NCI-H2196 treated with DMSO at 0.1 percent for 48 hours (cell line): ENCODE measurements around the gene CARHSP1.
"Not testable (repeated sequence)": the region's sequence is repeated elsewhere in the genome, so short reads cannot be mapped to it uniquely, and the experiment has no call there.

Experiments
- DNase-seq: peaks from one replicate; lab custom pipeline; 2025; ENCODE audit not compliant: unreplicated experiment; lab: John Stamatoyannopoulos, UW

The CARHSP1 gene

DNA sequence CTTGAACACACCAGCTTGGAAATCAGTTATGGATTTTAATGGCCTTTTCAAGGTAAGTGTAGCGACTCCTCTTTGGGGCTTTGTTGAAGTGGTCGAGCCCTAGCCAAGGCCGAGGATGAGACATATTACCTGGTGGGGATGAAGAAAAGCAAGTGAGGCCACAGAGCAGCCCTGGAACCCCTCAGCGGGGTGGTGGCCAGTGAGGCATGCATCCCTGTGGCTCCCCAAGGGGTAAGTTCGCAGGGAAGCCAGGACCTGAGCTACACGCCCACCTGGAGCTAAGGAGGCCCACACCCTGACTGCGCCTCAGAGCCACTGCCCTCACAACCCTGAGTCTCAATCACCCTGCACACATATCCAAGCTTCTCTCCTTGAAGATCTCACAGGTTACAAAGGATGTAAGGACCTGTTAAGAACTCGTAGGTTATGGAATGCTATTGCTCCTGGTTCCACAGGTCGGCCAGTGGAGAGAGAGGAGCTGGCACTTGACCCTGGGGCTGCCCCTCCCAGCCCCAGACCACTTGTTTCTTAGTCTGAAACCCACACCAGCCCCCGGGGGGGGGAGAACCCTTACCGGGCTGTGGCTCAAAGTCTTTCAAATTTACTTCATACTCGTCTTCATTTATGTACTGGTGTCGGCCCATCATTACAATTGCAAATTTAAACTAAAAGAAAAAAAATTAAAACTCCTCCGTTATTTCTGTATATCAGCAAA is 25.3 kb upstream of the CARHSP1 start:
- no peak for DNase-seq

DNA sequence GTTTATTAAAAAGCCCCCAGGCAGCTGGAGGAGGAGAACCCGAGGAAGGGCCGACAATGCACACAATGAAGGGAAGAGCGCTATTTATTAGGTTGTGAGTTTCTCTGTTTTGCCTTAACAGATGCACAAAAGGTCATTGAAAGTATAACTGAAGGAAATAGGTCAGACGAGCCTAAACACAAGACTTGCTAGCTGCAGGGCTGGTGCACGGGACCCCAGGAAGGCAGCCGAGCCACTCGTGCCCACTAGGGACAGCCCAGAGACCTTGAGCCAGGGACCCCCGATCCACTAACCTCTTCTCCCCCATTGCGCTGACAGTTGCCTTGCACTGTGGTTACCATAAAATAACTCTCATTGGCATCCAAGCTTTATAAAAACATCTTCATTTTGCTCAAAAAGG is 24.6 kb upstream of the CARHSP1 start:
- no peak for DNase-seq

DNA sequence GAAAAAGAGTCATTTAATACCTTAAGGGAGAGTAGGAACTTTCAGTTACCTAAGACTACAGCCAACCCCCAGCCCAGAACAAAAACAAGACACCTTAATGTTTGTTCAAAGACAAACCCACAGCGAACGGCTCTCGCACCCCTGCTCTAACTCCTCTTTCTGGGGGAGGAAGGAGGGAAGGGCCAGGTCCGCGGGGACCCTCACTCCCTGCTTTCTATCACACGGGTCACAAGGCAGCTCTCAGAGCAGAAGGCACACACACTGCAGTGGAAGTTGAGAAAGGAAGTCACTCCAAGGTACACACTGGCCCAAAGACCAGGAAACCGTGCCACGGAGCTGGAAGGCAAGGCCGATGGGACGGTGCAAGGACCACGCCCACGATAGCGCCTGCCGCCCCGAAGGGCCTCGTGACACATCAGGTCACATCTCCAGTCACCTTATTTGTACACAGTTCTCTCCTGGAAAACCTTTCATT is 23.3 kb upstream of the CARHSP1 start:
- DNase-seq, result no peak

DNA sequence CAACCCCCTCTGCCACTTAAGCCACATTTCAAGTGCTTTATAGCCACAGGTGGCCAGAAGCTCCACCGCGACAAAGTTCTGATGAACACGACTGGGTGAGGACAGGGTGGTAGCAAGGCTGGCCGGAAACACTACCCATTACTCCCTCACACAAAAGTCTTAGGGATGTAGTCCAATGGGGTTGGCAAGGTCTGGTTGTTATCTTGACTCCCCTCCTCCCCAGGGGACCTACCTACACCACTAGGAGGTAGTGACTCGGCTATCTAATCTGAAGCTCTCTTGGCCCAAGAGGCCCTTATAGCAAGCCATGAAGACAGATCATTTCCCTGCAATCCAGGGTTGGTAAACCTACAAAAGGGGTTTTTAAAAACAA is 21.7 kb upstream of the CARHSP1 start:
- DNase-seq, result no peak

DNA sequence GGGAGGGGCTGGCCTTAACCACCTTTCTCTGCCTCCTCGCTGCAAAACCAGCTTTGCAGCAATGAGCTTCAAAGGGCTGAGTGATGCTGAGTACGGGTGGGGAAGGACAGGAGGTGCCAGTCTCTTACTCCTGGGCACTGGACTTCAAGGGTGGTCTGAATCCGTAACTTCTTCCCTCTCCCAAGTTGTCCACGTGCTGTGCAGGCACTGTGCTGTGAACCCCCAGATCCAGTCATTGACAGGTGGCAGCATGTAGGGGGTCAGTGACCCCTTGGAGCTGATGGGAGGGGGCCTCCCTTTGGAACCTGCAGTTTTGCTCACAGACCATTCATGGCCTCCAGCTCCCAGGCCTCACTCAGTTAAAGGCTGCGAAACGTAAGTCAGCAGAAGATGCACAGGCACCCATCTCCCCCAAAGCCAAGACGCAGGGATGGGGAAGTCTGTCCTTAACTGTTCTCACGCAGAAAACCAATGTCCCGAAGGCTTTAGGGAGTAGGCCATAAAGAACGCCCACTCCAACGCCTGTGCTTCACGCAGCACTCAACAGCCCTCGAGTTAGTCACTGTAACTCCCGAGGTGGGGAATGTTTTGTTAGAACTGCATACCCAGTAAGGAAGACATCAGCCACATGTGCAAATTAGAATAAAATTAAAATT is 21.2 kb upstream of the CARHSP1 start:
- no peak for DNase-seq

DNA sequence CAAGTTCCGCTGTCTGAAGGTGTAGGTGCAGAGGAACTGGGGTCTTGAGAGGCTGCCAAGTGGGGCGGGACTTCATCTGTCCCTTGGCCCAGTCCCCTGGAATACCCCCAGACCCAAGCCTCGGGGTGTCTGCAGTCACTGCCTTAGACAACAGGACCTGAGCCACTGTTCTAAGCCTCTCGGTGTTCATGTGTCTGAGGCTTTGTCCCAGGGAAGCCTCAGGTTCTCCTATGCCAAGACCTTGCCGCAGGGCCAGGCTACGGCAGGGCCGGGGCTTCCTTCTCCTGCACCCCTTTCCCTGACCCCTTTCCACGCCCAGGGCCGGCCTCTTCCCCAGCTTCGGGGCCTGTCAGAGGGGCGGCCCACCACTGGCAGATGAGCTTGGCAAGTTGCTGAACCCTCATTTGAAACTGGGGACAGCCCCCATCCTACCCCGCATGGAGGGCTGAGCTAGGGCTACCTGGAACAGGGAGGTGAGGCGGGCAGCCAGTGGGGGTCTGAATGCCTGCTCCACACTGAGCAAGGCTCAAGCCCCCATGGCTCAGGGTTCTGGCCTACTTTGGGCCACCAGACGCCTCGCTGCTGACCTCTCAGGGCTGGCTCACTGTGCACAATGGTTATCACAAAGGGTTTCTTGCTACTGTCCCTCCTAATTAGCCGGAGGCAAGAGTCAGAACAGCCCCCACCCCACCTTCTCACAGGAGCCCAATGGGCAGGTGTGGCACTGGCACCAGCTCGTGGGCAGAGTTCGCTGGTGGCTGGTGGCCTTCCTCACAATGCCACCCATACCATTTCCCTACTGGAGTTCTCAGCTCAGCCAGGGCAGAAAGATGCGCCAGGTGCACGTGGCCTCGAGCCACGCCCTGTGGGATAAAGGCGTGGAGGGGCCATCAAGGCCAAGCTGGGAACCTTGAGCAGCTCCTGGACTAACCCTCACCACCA is 20.4 kb upstream of the CARHSP1 start:
- DNase-seq, result no peak

DNA sequence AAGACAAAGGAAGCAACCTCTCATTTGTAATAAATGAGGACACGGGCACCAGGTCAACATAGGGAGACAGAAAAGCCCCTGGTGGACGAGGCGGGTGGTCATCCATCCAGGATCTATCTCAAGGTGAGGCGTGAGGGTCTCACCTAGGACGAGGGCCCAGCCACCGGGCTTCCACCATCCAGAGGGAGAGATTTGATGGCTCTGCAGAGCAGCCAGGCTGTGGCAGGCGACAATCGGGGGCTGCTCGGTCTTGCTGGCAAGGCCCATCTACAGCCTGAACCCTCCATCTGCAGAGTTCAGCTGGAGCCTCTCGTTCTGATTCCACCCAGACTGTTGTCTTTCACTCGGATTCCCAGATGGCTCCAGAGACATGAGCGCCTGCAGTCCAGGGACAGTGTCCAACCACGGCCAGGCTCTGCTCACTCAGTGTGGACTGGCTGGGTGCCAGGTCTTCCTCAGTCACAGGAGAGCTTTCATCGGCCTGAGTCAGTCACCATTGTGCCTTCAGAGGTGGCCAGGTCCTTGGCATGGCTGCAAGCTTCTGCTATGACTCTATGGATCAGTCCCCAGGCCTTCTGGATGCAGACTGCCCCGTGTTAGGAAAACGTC is 19.2 kb upstream of the CARHSP1 start:
- peak; percentile 11 for DNase-seq

DNA sequence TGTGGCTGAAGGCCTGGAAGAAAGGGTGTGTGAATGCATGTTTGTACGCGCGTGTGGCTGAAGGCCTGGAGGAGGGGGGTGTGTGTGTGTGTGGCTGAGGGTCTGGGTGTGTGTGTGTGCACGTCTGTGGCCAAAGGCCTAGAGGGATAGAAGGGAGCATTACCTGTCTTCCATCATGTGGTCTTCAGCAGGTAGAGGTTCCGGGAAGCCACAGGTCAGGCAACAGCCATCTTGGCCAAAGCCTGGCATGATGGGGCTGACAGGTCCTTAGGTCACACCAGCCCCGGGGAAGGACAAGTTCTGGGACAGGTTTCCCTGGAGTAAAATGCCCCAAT is 18.6 kb upstream of the CARHSP1 start:
- no peak for DNase-seq

DNA sequence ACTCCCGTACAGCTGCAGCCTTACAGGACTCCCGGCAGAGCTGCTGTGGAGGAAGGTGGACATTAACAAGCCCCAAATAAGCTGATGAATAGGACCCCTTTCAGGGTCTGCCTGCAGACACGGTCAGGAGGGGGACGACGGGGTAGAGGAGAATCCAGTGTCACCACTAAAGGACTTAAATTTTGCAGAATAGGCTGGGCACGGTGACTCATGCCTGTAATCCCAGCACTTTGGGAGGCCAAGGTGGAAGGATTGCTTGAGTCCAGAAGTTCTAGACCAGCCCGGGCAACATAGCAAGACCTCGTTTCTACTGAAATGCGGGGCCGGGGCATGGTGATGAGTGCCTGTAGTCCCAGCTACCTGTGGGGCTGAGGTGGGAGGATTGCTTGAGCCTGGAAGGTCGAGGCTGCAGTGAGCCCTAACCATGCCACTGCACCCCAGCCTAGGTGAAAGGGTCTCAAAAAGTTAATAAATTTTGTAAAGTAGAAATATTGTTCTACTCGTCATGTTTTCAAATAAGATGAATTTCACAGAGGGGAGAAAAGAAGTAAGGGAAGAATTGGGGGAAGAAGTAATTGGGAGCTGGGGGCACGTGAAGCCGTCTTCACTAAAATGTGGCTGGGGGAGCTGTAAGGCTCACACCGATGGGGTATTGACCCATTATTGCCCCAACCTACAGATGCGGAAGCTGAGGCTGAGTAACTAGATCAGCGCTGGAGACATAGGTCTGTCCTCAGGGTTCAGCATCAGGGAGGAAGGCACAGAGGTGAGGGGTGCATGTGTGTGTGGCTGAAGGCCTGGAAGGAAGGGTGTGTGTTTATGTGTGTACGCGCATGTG is 18.0 kb upstream of the CARHSP1 start:
- DNase-seq, result no peak

DNA sequence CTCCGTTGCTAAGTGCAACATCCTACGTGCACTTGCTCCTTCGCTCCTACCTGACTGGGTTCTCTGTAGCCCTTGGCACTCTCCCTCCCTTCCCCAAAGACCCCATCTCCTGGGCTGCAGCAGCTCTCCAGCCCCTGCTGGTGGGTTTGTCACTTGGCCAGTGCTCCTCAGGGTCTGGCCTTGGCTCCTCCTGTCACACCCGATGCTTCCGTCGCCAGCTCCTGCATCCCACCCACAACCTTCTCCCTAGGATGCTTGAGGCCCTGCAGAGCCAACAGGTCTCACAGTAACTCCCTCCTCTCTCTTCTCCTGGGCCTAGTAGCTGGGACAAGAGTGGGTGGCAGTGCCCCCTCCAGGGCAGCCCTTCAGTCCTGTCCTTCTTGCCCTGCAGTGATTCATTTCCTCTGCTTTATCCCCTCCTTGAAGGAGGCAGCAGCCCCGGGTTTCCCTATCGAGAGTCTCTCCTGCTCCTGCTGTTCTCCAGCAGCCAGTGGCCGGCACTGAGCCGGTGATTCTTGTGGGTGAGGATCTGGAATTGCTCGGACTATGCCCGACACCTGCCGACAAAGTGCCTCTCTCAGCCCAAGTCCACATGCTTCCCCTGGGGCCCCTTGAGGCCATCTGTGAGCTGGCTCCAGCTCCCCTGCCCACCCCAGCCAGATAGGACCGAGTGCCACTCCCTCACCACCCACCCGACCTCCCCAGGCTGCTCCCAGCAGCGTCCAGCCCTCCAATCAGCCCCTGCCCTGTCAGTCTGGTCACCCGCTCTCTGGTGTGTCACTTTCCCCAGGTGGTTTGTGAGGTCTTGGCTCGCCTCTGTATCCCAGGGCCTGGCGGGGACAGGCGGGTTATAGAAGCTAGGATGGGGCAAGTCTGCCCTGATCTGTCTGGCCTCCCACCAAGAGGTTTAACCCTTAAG is 17.1 kb upstream of the CARHSP1 start:
- no peak for DNase-seq

DNA sequence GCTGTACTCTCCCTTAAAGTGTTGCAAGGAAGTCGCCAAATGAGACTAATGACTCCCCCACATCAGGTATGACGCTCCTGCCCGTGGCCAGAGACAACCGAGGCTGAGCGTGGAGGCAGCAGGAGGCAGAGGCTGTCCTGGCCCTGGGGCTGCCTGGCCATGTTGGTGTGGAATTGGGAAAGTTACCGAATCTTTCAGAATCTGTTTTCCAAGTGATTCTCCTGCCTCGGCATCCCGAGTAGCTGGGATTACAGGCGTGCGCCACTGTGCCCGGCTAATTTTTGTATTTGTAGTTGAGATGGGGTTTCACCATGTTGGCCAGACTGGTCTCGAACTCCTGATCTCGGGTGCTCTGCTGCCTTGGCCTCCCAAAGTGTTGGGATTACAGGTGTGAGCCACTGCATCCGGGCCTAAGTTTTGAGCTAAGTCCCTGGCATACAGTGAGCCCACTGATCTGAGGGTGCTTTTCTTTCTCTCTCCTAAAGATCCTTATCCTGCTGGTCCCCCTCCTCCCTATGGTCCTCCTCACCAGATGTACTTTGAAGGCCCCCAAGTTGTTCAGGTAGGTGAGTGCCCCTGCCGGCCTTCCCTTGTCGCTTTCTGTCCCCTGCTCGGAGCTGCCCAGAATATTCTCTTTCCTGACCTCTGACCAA is 14.0 kb upstream of the CARHSP1 start:
- DNase-seq, result no peak

DNA sequence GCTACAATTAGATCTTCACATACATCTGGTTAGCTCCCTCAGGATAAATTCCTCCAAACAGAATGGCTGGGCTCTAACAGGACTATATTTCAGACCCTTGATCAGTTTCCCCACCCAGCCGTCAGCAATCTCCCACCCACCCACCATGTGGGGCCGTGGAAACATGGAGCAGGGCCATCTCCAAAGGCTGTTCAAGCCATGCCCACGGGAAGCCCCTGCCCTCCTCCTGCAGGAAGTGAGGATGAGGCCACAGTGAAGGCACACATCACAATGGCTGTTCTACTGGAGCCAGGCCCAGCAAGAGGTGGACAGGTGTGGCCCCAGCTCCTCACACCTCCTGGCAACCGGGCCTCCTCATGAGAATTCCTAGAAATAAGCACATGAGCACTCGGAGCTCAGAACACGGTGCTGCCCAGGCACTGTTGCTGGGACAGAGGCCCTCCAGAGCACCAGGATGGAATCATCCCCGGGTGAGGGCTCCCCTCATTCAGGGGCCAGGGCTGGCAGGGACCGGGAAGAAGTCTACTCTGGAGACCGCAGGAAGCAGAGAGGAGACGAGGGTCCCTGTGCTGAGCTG is 13.3 kb upstream of the CARHSP1 start, which contains the start of gene LITAFD:
Gene LITAFD, plus strand, starts transcription at position 311 of the 577 bp plus-strand sequence. CDS start 2,005 bp downstream, outside the sequence.
- no peak for DNase-seq

DNA sequence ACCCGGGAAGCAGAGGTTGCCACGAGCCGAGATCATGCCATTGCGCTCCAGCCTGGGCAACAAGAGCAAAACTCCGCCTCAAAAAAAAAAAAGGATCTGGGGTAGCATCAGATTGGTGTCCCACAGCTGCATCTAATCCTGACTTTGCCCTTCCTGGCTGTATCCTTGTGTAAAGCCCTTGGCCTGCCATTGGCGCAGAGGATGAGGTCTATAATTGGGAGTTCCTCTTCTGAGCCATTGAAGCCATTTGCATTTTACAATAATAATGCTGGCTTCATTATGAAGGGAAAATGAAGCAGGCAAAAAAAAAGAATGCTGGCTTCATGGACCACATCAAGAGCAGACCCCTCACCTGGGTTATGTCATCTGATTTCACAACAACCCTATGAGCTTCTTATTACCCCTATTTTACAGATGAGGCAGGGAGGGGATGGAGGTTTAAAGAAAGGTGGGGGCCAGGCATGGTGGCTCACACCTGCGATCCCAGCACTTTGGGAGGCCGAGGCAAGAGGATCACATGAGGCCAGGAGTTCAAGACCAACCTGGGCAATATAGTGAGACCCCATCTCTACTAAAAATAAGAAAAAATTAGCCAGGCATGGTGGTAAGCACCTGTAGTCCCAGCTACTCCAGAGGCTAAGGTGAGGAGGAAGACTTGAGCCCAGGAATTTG is 12.2 kb upstream of the CARHSP1 start:
- no peak for DNase-seq

DNA sequence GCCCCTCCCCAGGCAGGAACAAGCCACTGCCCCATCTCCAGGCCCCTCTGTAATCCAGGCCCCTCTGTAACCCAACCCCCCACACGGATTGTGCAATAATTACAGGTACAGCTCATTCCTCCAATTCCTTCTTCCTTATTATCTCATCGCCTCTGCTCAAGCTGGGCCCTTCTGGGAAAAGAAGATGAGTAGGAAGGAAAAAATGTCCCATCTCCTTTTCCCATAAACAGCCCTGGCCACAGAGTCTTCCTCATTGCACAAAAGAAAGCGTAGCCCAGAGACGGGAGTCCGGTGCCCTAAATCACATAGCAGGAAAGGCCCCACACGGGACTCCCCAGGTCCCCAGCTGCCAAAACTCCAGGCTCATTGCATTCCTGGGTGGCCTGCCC is 9.7 kb upstream of the CARHSP1 start:
- no peak for DNase-seq

DNA sequence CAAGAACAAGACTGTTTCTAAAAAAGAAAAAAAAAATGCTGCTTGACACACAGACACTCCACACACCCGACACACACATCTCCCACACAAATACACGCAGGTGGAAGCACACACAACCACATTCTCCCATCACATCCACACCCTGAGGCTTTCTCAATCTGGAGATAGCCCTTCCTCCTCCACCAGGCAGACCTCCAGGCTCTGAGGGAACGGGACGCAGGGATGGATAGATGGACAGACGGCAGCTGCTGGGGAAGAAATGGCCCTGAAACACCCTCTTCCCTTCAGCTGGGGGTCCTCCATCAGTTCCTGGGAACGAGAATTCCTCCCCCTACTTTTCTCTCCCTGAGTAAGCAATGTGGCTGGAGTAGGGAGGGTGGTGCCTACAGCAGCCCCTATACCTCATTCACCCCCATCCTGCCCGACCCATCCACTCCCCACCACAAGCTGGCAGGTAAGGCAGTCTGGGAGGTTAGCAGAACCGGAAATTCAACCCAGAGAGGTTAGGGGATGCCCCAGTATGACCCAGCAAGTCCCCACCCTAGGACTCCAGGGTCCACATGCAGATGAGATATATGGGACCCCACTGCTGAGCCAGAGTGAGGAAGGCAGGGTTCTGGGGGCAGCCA is 9.2 kb upstream of the CARHSP1 start:
- no peak for DNase-seq

DNA sequence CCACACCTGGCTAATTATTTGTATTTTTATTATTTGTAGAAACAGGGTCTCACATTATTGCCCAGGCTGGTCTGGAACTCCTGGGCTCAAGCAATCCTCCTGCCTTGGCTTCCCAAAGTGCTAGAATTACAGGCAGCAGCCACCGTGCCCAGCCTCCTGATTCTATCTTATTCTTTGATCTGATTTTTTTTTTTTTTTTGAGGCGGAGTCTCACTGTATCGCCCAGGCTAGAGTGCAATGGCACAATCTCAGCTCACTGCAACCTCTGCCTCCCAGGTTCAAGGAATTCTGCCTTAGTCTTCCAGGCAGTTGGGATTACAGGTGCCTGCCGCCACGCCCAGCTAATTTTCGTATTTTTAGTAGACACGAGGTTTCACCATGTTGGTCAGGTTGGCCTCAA is 6.5 kb upstream of the CARHSP1 start:
- DNase-seq, result not testable (repeated sequence)

DNA sequence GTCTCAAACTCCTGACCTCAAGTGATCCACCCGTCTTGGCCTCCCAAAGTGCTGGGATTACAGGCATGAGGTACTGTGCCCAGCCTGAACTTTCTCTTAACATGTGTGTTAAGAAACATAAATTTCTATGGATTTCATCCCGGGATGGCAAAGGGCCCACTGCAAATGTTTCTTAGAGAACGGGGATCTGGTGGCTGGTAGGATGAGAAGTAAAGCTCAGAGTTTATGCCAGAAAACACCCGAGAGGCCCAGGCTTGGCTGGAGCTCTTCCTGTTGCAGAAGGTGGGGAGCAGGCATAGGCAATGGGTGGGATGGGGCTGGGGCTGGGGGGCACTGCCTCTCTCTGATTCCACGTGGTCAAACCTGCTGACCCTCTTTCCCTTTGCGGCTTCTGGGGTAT is 5.6 kb upstream of the CARHSP1 start:
- DNase-seq, result no peak

DNA sequence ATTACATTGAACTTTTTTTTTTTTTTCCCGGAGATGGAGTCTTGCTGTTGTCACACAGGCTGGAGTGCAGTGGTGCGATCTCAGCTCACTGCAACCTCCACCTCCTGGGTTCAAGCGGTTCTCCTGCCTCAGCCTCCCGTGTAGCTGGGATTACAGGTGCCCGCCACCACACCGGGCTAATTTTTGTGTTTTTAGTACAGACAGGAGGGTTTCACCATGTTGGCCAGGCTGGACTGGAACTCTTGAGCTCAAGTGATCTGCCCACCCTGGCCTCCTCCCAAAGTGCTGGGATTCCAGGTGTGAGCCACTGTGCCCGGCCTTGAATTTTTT is 5.0 kb upstream of the CARHSP1 start:
- DNase-seq, result not testable (repeated sequence)
